ENCODE data around the gene CCDC88A.
"Not testable (repeated sequence)": the region's sequence is repeated elsewhere in the genome, so short reads cannot be mapped to it uniquely, and the experiment has no call there.

Gene CCDC88A

GRCh38 chr2:55282110-55282917 lies 137.3 kb downstream of the CCDC88A start:
- DNase-seq = peak; percentile 81

GRCh38 chr2:55280851-55281546 lies 138.7 kb downstream of the CCDC88A start:
- not testable (repeated sequence) for DNase-seq

- not testable (repeated sequence) for DNase-seq
These were observed 139.7 kb downstream of the CCDC88A start for GRCh38 chr2:55279859-55280424.

GRCh38 chr2:55279214-55279835 lies 140.3 kb downstream of the CCDC88A start:
- DNase-seq = not testable (repeated sequence)

GRCh38 chr2:55277310-55277709 lies 142.3 kb downstream of the CCDC88A start:
- DNase-seq = no peak

GRCh38 chr2:55274346-55274745 lies 145.3 kb downstream of the CCDC88A start:
- not testable (repeated sequence) for DNase-seq

GRCh38 chr2:55269645-55269990 lies 150.0 kb downstream of the CCDC88A start:
- DNase-seq = no peak

GRCh38 chr2:55268907-55269644 lies 150.6 kb downstream of the CCDC88A start, which contains the start of gene MTIF2:
MTIF2 (minus strand) TSS chr2:55269231; CDS start chr2:55263858, 5,373 bp downstream.
- peak; percentile 95 for DNase-seq

GRCh38 chr2:55268288-55268906 lies 151.3 kb downstream of the CCDC88A start:
- no peak for DNase-seq

- DNase-seq = not testable (repeated sequence)
These were observed 160.1 kb downstream of the CCDC88A start for GRCh38 chr2:55259586-55259985.

- DNase-seq = no peak
These were observed 166.8 kb downstream of the CCDC88A start for GRCh38 chr2:55252832-55253231.

GRCh38 chr2:55247025-55247424 lies 172.6 kb downstream of the CCDC88A start:
- no peak for DNase-seq

- no peak for DNase-seq
These were observed 174.2 kb downstream of the CCDC88A start for GRCh38 chr2:55245411-55245810.

GRCh38 chr2:55242617-55243016 lies 177.0 kb downstream of the CCDC88A start:
- no peak for DNase-seq

- DNase-seq = not testable (repeated sequence)
These were observed 178.1 kb downstream of the CCDC88A start for GRCh38 chr2:55241582-55241981.

GRCh38 chr2:55239656-55240222 lies 179.9 kb downstream of the CCDC88A start:
- DNase-seq = peak; percentile 15

Data from NCI-H774 (cell line).